Activated naive CD8-positive, alpha-beta T cell treated with anti-CD3 and anti-CD28 coated beads, Interleukin-2, amount 10 ng/mL, durations not matched to agents 7 days and 5 days (primary cell): Measurements from ENCODE around the gene ZFYVE28. TPM values are rescaled to one million over a fixed set of nuclear protein-coding genes. Genes with fewer than 3 reads are reported as not detected.
"Not testable (repeated sequence)": the region's sequence is repeated elsewhere in the genome, so short reads cannot be mapped to it uniquely, and the experiment has no call there.

ENCODE experiments used
- ATAC-seq: fragments of 150-1000 bp; cut with Tn5 transposase; one replicate; pipeline ENCODE4 v1.10.0; 2021; ENCODE audit warnings: low read depth, moderate library complexity
- POLR2A ChIA-PET: fragments of 350-600 bp; sonication (Branson Sonifier 250); formaldehyde crosslinking; loops from one replicate; lab custom pipeline; 2021; ENCODE audit warnings: antibody characterized with exemption; lab: Charles Lee
- DNase-seq: peaks from one replicate; pipeline ENCODE4 v3.0.0; 2021
- H3K27ac Mint-ChIP-seq: one replicate; pipeline ENCODE4 v1.8.0; 2022; ENCODE audit warnings: mild to moderate bottlenecking, mixed read lengths
- H3K27me3 Mint-ChIP-seq: one replicate; pipeline ENCODE4 v1.8.0; 2022; ENCODE audit warnings: mild to moderate bottlenecking, moderate library complexity, mixed read lengths
- H3K36me3 Mint-ChIP-seq: one replicate; pipeline ENCODE4 v1.8.0; 2021; ENCODE audit warnings: mild to moderate bottlenecking, mixed read lengths
- H3K4me1 Mint-ChIP-seq: one replicate; pipeline ENCODE4 v1.8.0; 2021; ENCODE audit warnings: mixed read lengths
- H3K4me3 Mint-ChIP-seq: one replicate; pipeline ENCODE4 v1.8.0; 2022; ENCODE audit warnings: mild to moderate bottlenecking, moderate library complexity, mixed read lengths
- H3K9me3 Mint-ChIP-seq: one replicate; pipeline ENCODE4 v1.8.0; 2021; ENCODE audit warnings: mixed read lengths
- total RNA-seq, 2 experiments: library from RNA; stranded (reverse); gene quantifications; one replicate each; pipeline ENCODE4 v1.2.3, GENCODE V29; 2021

ZFYVE28 gene
- total RNA-seq, 2 experiments from 2014 or later, result 16.1 to 17.7 TPM

- Mint-ChIP-seq H3K27ac (no peak overlapping the region), H3K36me3 (no peaks in the 10 kb centered on the region), H3K4me1 (peaks cover 18% of the 10 kb centered on the region), H3K4me3 (no peak overlapping the region), H3K27me3 (peaks cover 4% of the 10 kb centered on the region), H3K9me3 (no peaks in the 10 kb centered on the region)
- ATAC-seq (no peak), DNase-seq (no peak)
- POLR2A ChIA-PET, result interaction anchor here (1.2 to 1.3 kb wide), 2 partner anchors 10 to 17 kb away, joined by 3 to 4 read pairs; no protein-coding TSS in a partner anchor
Measured at GRCh38 chr4:2245787-2246275, 172.6 kb downstream of the ZFYVE28 start.

- no peak overlapping the region for H3K4me3 Mint-ChIP-seq
- peaks cover 24% of the 10 kb centered on the region for H3K4me1 Mint-ChIP-seq
- H3K36me3 Mint-ChIP-seq, result peaks cover 1% of the 10 kb centered on the region
- POLR2A ChIA-PET, result interaction anchor here (1.2 kb wide), 1 partner anchor 11 kb away, joined by 4 read pairs; no protein-coding TSS in a partner anchor
- no peaks in the 10 kb centered on the region for H3K9me3 Mint-ChIP-seq
- DNase-seq (peak; percentile 32), ATAC-seq (no peak)
- peaks cover 4% of the 10 kb centered on the region for H3K27me3 Mint-ChIP-seq
- H3K27ac Mint-ChIP-seq, result no peak overlapping the region
Measured at GRCh38 chr4:2245057-2245786, 173.2 kb downstream of the ZFYVE28 start.

- Mint-ChIP-seq H3K9me3 (no peaks in the 10 kb centered on the region), H3K36me3 (peaks cover 10% of the 10 kb centered on the region), H3K27ac (no peak overlapping the region), H3K27me3 (peaks cover 4% of the 10 kb centered on the region), H3K4me1 (peaks cover 35% of the 10 kb centered on the region), H3K4me3 (no peak overlapping the region)
- ATAC-seq (no peak), DNase-seq (no peak)
- POLR2A ChIA-PET, result no interaction called here
Measured at GRCh38 chr4:2243681-2244380, 174.6 kb downstream of the ZFYVE28 start.

GRCh38 chr4:2241410-2242353 is 176.8 kb downstream of the ZFYVE28 start, which contains the start of the genes HAUS3 and POLN:
HAUS3 (minus strand) TSS chr4:2242121; CDS start chr4:2240946, 1,175 bp downstream.
POLN (minus strand) TSS chr4:2242121; CDS start chr4:2229231, 12,890 bp downstream.
- H3K4me3 Mint-ChIP-seq, result peak within 1 kb of the TSS; percentile 92
- H3K27me3 Mint-ChIP-seq, result peaks cover 4% of the 10 kb centered on the region
- POLR2A ChIA-PET, result interaction anchor here (0.6 to 2.3 kb wide), 18 partner anchors 9 to 637 kb away, joined by 3 to 15 read pairs (median 4); partner anchors contain the start of genes MXD4 and RNF4
- H3K36me3 Mint-ChIP-seq, result peaks cover 20% of the 10 kb centered on the region
- DNase-seq, result peak; percentile 99
- H3K27ac Mint-ChIP-seq, result peak within 1 kb of the TSS; percentile 89
- H3K9me3 Mint-ChIP-seq, result no peaks in the 10 kb centered on the region
- H3K4me1 Mint-ChIP-seq, result peaks cover 50% of the 10 kb centered on the region
- ATAC-seq, result peak; percentile 93

- ATAC-seq (no peak), DNase-seq (no peak)
- Mint-ChIP-seq H3K36me3 (peaks cover 20% of the 10 kb centered on the region), H3K27ac (peak overlapping the region; percentile 89), H3K9me3 (no peaks in the 10 kb centered on the region), H3K4me3 (peak overlapping the region; percentile 92), H3K27me3 (peaks cover 4% of the 10 kb centered on the region), H3K4me1 (peaks cover 50% of the 10 kb centered on the region)
- POLR2A ChIA-PET, result interaction anchor here (0.9 to 2.3 kb wide), 12 partner anchors 19 to 636 kb away, joined by 3 to 15 read pairs (median 4); partner anchors contain the start of genes MXD4 and RNF4
Measured at GRCh38 chr4:2241003-2241402, 177.4 kb downstream of the ZFYVE28 start.

GRCh38 chr4:2236944-2237666 is 181.3 kb downstream of the ZFYVE28 start:
- Mint-ChIP-seq H3K36me3 (peaks cover 38% of the 10 kb centered on the region), H3K27ac (no peak overlapping the region), H3K4me1 (peaks cover 43% of the 10 kb centered on the region), H3K4me3 (peak overlapping the region; percentile 2), H3K27me3 (no peaks in the 10 kb centered on the region), H3K9me3 (no peaks in the 10 kb centered on the region)
- POLR2A ChIA-PET, result interaction anchor here (1.8 kb wide), 1 partner anchor 25 kb away, joined by 6 read pairs; the partner anchor contains the start of gene MXD4
- DNase-seq, result no peak
- ATAC-seq, result no peak

GRCh38 chr4:2231082-2231481 is 187.4 kb downstream of the ZFYVE28 start:
- POLR2A ChIA-PET, result no interaction called here
- no peak for DNase-seq
- H3K27me3 Mint-ChIP-seq, result no peaks in the 10 kb centered on the region
- H3K36me3 Mint-ChIP-seq, result peaks cover 26% of the 10 kb centered on the region
- H3K4me1 Mint-ChIP-seq, result peaks cover 13% of the 10 kb centered on the region
- H3K9me3 Mint-ChIP-seq, result no peaks in the 10 kb centered on the region
- no peak for ATAC-seq
- H3K27ac Mint-ChIP-seq, result no peak overlapping the region
- H3K4me3 Mint-ChIP-seq, result no peak overlapping the region

GRCh38 chr4:2226261-2226660 is 192.2 kb downstream of the ZFYVE28 start:
- POLR2A ChIA-PET, result no interaction called here
- Mint-ChIP-seq H3K4me3 (no peak overlapping the region), H3K36me3 (peaks cover 9% of the 10 kb centered on the region), H3K9me3 (no peaks in the 10 kb centered on the region), H3K4me1 (peaks cover 3% of the 10 kb centered on the region), H3K27me3 (no peaks in the 10 kb centered on the region), H3K27ac (no peak overlapping the region)
- no peak for ATAC-seq
- no peak for DNase-seq

- Mint-ChIP-seq H3K4me3 (no peak overlapping the region), H3K4me1 (peaks cover 7% of the 10 kb centered on the region), H3K27me3 (no peaks in the 10 kb centered on the region), H3K36me3 (peaks cover 4% of the 10 kb centered on the region), H3K9me3 (no peaks in the 10 kb centered on the region), H3K27ac (no peak overlapping the region)
- POLR2A ChIA-PET, result no interaction called here
- ATAC-seq (no peak), DNase-seq (no peak)
Measured at GRCh38 chr4:2222838-2223237, 195.6 kb downstream of the ZFYVE28 start.

- H3K4me3 Mint-ChIP-seq, H3K27ac Mint-ChIP-seq, DNase-seq, ATAC-seq, H3K4me1 Mint-ChIP-seq, POLR2A ChIA-PET, H3K9me3 Mint-ChIP-seq, H3K27me3 Mint-ChIP-seq, H3K36me3 Mint-ChIP-seq: not testable (repeated sequence)
Measured at GRCh38 chr4:2221378-2221777, 197.1 kb downstream of the ZFYVE28 start.

- POLR2A ChIA-PET, result interaction anchor here (1.0 kb wide), 1 partner anchor 42 kb away, joined by 3 read pairs; the partner anchor contains the start of gene MXD4
- H3K36me3 Mint-ChIP-seq, result no peaks in the 10 kb centered on the region
- H3K9me3 Mint-ChIP-seq, result no peaks in the 10 kb centered on the region
Measured at GRCh38 chr4:2220016-2220630, 198.3 kb downstream of the ZFYVE28 start.

More at GRCh38 chr4:2220016-2220630, 198.3 kb downstream of the ZFYVE28 start:
- Mint-ChIP-seq H3K4me1 (peaks cover 7% of the 10 kb centered on the region), H3K27ac (peak overlapping the region; percentile 13), H3K4me3 (no peak overlapping the region), H3K27me3 (no peaks in the 10 kb centered on the region)
- ATAC-seq (peak; percentile 92), DNase-seq (peak; percentile 78)
